HG02678 (cell line): ENCODE data around the gene LAMC1.

Experiments used
- ATAC-seq: cut with Tn5 transposase; IDR thresholded peaks from one replicate; pipeline ENCODE4 v1.9.1; 2021; ENCODE audit warnings: mild to moderate bottlenecking, moderate library complexity; ENCODE audit not compliant: unreplicated experiment

Gene LAMC1

GRCh38 chr1:183077097-183077496 is 53.9 kb downstream of the LAMC1 start:
- ATAC-seq, result no peak

GRCh38 chr1:183079712-183080388 is 56.6 kb downstream of the LAMC1 start:
- no peak for ATAC-seq

- ATAC-seq, result no peak
These were observed 57.2 kb downstream of the LAMC1 start for GRCh38 chr1:183080406-183080805.

GRCh38 chr1:183081402-183082120 is 58.3 kb downstream of the LAMC1 start:
- no peak for ATAC-seq

GRCh38 chr1:183082650-183083049 is 59.4 kb downstream of the LAMC1 start:
- no peak for ATAC-seq

- ATAC-seq, result no peak
These were observed 63.8 kb downstream of the LAMC1 start for GRCh38 chr1:183087001-183087400.

- ATAC-seq, result no peak
These were observed 65.9 kb downstream of the LAMC1 start for GRCh38 chr1:183089025-183089639.

- ATAC-seq, result no peak
These were observed 67.3 kb downstream of the LAMC1 start for GRCh38 chr1:183090391-183091006.

GRCh38 chr1:183091181-183091580 is 68.0 kb downstream of the LAMC1 start:
- ATAC-seq, result no peak

- no peak for ATAC-seq
These were observed 69.1 kb downstream of the LAMC1 start for GRCh38 chr1:183092350-183092749.

GRCh38 chr1:183093066-183093668 is 69.9 kb downstream of the LAMC1 start:
- no peak for ATAC-seq

- ATAC-seq, result no peak
These were observed 70.6 kb downstream of the LAMC1 start for GRCh38 chr1:183093786-183094298.

GRCh38 chr1:183094351-183094750 is 71.1 kb downstream of the LAMC1 start:
- ATAC-seq, result no peak

- no peak for ATAC-seq
These were observed 73.1 kb downstream of the LAMC1 start for GRCh38 chr1:183096351-183096750.

- no peak for ATAC-seq
These were observed 73.7 kb downstream of the LAMC1 start for GRCh38 chr1:183096894-183097293.

GRCh38 chr1:183097438-183098051 is 74.3 kb downstream of the LAMC1 start:
- no peak for ATAC-seq

- no peak for ATAC-seq
These were observed 75.1 kb downstream of the LAMC1 start for GRCh38 chr1:183098317-183098716.

GRCh38 chr1:183100361-183100974 is 77.2 kb downstream of the LAMC1 start:
- no peak for ATAC-seq

GRCh38 chr1:183101081-183101480 is 77.9 kb downstream of the LAMC1 start:
- ATAC-seq, result no peak

GRCh38 chr1:183101841-183102276 is 78.6 kb downstream of the LAMC1 start:
- peak; percentile 66 for ATAC-seq
